GM12864 (cell line): ENCODE results near the gene MYH10.
"Not testable (repeated sequence)": the region's sequence is repeated elsewhere in the genome, so short reads cannot be mapped to it uniquely, and the experiment has no call there.

Experiments
- DNase-seq: peaks from one replicate; pipeline ENCODE4 v3.0.0-alpha.2; 2011; ENCODE audit warnings: low read depth
- H3K4me3 ChIP-seq: 2 replicates; pipeline ENCODE4 v1.5.1; 2011; ENCODE audit warnings: mild to moderate bottlenecking, low read depth, low read length, control low read depth
- TF ChIP-seq, protein P1 (sequence below): IDR thresholded peaks from 2 replicates; pipeline ENCODE4 v1.5.1; 2011; ENCODE audit warnings: low read depth, mild to moderate bottlenecking, moderate library complexity, low read length, control low read depth, inconsistent platforms; ENCODE audit errors: missing control alignments

Gene MYH10

DNA sequence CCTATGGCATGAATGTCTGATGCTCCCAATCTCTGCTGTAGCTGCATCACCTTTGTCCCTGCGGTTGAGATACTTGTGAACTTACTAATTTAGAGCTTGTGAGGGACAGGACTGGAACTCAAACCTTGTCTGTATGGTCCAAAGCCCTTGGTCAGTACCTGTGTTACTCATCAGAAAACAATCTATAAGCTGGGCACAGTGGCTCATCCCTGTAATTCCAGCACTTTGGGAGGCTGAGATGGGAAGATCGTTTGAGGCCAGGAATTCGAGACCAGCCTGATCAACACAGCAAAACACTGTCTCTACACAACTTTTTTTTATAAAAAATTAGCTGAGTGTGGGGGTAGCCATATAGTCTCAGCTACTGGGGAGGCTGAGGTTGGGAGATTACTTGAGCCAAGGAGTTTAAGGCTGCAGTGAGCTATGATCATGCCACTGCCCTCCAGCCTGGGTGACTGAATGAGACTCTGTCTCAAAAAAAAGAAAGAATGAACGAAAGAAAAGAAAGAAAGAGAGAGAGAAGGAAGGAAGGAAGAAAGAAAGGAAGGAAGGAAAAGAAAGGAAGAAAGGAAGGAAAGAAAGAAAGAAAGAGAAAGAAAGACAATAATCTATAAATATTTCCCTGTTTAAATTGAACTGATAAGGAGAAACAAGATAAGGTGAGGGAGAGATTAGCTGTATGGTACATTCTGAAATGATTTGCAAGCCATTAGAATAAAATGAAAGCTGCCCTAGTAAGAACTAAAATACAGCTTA, 31.7 kb upstream of the MYH10 start:
- no peak for DNase-seq
- no peak overlapping the region for H3K4me3 ChIP-seq
- TF ChIP-seq, protein P1, sequence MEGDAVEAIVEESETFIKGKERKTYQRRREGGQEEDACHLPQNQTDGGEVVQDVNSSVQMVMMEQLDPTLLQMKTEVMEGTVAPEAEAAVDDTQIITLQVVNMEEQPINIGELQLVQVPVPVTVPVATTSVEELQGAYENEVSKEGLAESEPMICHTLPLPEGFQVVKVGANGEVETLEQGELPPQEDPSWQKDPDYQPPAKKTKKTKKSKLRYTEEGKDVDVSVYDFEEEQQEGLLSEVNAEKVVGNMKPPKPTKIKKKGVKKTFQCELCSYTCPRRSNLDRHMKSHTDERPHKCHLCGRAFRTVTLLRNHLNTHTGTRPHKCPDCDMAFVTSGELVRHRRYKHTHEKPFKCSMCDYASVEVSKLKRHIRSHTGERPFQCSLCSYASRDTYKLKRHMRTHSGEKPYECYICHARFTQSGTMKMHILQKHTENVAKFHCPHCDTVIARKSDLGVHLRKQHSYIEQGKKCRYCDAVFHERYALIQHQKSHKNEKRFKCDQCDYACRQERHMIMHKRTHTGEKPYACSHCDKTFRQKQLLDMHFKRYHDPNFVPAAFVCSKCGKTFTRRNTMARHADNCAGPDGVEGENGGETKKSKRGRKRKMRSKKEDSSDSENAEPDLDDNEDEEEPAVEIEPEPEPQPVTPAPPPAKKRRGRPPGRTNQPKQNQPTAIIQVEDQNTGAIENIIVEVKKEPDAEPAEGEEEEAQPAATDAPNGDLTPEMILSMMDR = no peak

DNA sequence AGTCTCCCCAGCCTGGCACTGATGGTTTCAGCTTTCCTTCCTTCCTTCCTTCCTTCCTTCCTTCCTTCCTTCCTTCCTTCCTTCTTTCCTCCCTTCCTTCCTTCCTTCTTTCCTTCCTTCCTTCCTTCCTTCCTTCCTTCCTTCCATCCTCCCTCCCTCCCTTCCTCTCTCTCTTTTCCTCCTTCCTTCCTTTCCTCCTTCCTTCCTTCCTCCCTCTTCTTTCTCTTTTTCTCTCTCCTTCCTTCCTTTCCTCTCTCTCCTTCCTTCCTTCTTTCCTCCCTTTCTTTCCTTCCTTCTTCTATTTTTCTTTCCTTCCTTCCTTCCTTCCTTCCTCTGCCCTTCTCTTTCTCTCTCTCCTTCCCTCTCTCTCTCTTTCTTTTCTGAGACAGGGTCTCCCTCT, 30.2 kb upstream of the MYH10 start:
- not testable (repeated sequence) for DNase-seq, H3K4me3 ChIP-seq

DNA sequence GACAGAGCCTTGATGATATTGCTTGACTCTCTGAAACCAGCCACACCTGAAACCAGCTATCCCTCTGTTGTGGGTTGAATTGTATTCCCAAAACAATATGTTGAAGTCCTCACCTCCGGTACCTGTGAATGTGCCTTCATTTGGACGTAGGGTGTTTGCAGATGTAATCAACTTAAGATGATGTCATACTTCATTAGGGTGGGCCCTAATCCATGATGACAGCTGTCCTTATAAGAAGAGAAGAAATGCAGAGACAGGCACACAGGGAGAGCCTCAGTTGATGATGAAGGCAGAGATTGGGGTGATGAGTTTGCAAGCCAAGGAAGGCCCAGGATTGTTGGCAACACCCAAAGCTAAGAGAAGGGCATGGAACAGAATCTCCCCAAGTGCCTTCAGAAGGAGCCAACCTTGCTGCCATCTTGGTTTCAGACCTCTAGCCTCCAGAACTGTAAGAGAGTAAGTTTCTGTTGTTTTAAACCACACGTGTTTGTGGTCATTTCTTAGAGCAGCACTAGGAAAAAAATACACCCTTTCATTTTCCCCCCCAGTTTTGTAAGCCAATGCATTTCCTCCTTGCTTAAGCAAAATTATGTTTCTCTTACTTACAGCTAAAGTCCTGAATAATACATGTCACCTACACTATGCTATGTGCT, 29.4 kb upstream of the MYH10 start:
- TF ChIP-seq, protein P1 = no peak
- no peak overlapping the region for H3K4me3 ChIP-seq
- DNase-seq = no peak

DNA sequence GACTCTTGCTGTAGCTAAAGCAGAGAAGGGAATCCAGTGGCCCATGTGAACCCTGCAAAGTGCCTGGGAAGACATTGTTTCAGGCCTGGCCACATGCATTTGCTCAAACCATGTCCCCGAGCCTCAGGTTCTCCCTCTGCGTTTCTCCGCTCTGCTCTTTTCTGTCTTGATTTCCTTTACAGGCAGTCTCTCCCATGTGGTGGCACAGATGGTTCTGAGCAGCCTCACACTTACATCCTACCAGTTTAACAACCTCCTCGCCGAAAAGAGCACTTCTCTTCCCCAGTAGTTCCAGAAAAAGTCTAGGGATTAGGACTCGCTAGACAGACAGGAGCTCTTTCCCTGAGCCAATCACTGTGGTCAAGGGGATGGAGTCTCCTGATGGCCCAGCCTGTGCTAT, 28.3 kb upstream of the MYH10 start:
- no peak overlapping the region for H3K4me3 ChIP-seq
- TF ChIP-seq, protein P1 = no peak
- DNase-seq = no peak

DNA sequence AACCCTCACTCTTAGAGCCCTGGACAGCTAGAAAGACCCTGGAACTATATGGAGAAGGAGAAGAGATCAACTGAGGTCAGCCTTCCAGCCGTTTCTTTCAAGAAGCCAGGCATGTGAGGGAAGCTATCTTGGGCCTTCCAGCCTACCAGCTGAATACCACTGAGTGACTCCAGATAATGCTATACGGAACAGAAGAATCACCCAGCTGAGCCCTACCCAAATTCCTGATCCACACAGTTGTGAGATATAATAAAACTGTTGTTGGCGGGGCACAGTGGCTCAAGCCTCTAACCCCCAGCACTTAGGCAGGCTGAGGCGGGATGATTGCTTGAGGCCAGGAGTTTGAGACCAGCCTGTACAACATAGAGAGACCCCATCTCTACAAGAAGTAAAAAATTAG, 26.2 kb upstream of the MYH10 start:
- TF ChIP-seq, protein P1 = no peak
- no peak for DNase-seq
- no peak overlapping the region for H3K4me3 ChIP-seq

DNA sequence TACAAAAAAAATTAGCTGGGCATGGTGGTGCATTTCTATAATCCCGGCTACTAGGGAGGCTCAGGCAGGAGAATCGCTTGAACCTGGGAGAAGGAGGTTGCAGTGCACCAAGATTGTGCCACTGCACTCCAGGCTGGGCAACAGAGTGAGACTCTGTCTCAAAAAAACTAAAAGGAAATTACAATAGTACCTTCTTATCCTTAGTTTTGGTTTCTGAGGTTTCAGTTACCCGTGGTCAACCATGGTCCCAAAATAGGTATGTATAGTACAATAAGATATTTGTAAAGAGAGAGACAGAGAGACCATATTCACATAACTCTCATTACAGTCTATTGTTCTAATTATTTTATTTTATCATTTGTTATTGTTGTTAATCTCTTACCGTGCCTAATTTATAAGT, 24.3 kb upstream of the MYH10 start:
- no peak overlapping the region for H3K4me3 ChIP-seq
- DNase-seq = no peak

DNA sequence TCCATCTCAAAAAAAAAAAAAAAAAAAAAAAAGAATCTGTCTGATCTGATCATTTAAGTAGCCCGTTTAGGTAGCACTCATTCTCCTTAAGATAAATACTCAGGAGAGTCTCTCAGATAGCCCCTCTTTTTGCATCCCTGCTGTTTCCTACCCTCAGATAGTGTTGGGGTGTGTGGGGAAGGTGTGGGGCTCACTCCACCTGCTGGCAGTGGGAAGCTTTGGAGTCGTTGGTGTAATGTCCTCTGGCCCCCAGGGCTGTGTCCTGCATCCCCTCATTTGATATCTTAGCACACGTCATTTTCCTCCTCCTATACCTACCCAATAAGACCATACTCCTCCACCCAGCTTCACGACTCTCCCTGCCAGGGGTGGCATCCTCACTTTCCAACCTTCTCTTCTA, 20.5 kb upstream of the MYH10 start:
- TF ChIP-seq, protein P1 = peak; percentile 25

More for the DNA sequence above, 24.3 kb upstream of the MYH10 start:
- TF ChIP-seq, protein P1 = no peak

More for the DNA sequence above, 20.5 kb upstream of the MYH10 start:
- DNase-seq = no peak
- H3K4me3 ChIP-seq = no peak overlapping the region
